Hematopoietic multipotent progenitor cell treated with erythropoietin and hydrocortisone succinate and interleukin-3 and kit ligand, for 8 days (in vitro differentiated cells): Measurements from ENCODE around the gene HIGD1C.
A peak's percentile ranks its signal among the peaks of the same experiment; 100 is the strongest.
"Not testable (repeated sequence)": the region's sequence is repeated elsewhere in the genome, so short reads cannot be mapped to it uniquely, and the experiment has no call there.

ENCODE experiments used
- DNase-seq: peaks from one replicate; pipeline ENCODE4 v3.0.0-alpha.2; 2015

The HIGD1C gene

DNA sequence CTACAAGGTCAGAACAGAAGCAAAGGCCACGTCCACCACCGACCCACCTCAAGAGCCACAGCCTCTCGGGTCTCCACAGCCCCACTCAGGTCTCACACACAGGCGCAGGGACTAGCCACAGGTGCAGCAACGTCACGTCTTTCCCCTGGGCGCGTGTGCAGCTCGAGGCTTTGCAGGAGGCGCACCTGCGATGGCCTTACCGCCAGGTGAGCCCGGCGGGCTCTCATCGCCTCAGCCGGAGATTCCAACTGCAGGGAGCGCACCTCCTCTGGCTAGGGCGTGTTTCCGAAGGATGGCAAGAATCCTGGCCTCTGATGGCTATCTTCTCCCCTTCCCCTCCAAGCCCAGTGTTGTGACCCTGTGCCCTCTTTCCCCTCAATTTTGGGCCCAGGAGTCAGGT lies at the start of gene HIGD1C:
Gene HIGD1C (plus strand): TSS at position 35 of the 400 bp plus-strand sequence. CDS start 1,455 bp downstream, outside the sequence.
- DNase-seq: no peak

DNA sequence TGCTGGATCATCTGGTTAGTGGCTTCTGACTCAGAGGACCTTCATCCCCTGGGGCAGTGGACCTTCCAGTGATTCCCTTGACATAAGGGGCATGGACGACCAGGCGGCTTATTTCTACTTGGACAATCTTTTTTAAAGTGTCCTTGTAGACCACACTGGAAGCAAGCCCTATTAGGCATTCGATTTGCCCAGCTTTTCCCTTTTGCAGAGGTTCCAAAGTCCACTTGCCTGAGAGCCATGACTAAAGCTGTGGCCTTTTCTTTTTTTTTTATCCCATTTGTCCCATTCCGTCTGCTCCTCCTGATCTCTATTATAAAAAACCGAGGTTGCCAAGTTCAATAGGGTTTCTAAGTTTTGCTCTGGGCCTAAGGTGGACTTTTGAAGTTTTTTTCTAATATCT lies 43.9 kb upstream of the HIGD1C start:
- not testable (repeated sequence) for DNase-seq

DNA sequence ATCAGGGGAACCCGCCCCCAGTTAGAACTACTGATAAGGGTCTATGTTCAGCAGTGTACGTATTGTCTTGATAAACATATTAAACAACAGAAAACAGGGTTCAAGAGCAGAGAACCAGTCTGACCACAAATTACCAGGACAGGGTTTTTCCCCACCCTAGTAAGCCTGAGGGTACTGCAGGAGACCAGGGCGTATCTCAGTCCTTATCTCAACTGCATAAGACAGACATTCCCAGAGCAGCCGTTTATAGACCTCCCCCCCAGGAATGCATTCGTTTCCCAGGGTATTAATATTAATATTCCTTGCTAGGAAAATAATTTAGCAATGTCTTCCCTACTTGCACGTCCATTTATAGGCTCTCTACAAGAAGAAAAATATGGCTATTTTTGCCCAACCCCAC lies 40.0 kb upstream of the HIGD1C start:
- DNase-seq: peak; percentile 32

DNA sequence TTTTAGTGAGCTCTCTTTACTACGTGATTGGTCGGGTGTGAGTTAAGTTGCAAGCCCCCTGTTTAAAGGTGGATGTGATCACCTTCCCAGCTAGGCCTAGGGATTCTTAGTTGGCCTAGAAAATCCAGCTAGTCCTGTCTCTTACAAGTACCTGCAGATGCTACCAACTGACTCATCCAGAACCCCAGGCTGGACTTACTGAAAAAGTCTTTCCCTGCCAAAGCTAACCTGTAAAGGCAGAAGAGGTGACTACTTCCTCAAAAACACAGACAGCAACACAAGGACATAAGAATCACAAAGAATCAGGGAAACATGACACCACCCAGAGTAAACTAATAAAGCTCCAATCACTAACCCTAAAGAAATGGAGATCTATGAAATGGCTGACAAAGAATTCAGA lies 39.1 kb upstream of the HIGD1C start:
- DNase-seq: no peak

DNA sequence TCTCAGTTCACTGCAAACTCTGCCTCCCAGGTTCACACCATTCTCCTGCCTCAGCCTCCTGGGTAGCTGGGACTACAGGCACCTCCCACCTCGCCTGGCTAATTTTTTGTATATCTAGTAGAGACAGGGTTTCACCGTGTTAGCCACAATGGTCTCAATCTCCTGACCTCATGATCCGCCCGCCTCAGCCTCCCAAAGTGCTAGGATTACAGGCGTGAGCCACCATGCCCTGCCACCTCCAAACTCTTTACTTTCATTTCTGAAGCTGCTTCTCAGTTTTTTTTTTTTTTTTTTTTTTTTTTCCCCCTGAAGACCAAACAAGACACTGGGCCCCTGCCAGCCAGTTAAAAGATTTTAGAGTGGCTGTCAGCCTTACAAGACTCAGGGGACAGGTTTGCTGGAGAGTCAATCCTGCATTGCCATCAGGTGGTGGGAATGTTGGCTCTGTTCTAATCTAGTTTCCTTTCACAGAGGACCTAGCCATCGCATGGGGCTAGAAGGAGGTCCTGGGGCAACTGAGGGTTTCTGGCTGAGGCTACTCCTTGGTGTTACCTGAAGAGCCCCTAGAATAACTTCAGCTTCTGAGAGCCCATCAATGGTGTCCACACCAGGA lies 37.4 kb upstream of the HIGD1C start:
- no peak for DNase-seq

DNA sequence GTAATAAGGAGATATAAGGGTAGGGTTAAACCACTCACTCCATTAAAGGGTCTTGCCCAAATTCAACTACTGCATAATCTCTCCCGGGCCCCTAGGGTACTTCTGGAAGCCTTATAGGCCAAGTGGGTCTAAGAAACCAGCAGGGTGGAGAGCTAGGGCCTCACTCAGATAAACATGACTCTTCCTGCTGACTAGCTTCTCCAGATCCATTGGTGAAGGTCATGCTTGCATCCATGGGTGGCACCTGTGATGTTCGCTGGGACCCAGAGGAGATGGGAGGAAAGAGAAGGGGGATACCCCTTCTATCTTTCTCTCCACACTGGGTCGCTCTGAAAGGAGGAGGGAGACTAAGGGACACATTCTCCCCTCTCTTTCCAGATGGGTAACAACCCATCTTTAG lies 36.1 kb upstream of the HIGD1C start:
- DNase-seq: no peak

DNA sequence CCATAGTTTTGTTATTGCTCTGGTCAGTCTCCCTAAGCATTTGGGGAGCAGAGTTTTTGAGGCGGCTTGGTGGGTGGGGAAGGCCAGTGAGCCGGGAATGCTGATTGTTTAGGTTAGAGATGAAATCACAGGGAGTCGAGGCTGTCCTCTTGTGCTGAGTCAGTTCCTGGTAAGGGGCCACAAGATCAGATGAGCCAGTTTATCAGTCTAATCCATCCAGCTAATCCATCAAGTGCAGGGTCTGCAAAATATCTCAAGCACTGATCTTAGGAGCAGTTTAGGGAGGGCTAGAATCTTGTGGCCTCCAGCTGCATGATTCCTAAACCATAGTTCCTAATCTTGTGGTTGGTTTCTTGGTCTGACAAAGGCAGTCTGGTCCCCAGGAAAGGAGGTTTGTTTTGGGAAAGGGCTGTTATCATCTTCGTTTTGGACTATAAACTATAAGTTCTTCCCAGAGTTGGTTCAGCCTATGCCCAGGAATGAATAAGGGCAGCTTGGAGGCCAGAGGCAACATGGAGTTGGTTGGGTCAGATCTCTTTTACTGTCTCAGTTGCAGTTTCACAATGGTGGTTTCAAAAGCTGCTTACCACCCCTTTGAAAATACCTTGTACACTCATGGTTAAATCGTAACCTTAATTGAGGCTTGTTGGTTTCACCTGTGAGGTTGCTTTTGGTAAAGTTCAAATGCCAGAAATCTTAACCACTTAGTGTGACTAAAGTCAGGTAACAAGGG lies 33.6 kb upstream of the HIGD1C start:
- DNase-seq: no peak

DNA sequence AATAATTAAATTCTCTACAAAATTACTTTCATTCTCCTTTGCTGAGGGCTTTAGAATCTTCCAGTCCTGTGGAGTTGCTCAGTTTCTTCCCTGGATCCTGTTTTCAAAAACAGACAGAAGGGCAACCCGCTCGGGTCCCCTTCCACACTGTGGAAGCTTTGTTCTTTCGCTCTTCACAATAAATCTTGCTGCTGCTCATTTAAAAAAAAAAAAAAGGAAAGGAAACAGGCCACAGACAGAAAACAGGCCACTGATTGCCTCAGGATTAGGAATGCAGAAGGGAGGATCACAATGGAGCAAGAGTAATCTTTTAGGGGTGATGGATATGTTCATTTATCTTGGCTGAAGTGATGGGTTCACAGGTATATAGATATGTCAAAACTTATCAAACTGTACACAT lies 29.5 kb upstream of the HIGD1C start:
- DNase-seq: no peak

DNA sequence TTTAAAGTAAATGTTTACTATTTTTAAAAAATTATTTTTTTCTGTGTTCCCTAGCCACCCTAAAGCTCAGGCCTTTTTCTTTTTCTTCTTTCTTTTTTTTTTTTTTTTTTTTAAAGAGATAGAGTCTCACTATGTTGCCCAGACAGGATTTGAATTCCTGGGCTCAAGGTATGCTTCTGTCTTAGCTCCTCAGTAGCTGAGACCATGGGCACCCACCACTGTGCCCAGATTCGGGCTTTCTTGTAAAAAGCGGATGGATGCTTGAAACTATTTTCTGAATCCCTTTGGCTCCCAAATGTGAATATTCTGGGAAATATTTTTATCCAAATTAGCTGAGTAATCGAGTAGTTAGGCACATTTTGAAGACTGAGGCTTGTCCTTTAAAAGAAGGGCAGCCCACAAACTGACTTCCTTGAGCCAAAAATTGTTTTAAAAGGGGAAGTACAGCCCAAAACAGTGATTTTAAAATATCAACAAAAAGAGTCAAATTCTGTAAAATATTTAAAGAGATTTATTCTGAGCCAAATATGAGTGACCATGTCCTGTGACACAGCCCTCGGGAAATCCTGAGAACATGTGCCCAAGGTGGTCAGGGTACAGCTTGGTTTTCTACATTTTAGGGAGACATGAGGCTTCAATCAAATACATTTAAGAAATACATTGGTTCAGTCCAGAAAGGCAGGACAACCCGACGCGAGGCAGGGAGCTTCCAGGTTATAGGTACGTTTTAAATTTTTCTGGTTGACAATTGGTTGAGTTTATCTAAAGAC lies 28.8 kb upstream of the HIGD1C start:
- DNase-seq: peak; percentile 38

DNA sequence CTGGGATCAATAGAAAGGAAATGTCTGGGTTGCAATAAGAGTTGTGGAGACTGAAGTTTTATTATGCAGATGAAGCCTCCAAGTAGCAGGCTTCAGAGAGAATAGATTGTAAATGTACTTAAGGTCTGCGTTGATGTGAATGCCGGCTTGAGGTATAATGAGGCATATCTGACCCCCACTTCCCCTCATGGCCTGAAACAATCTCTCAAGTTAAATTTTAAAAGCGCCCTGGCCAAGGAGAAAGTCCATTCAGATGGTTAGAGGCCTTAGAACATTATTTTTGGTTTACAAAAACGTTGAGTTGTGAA lies 28.3 kb upstream of the HIGD1C start:
- no peak for DNase-seq

DNA sequence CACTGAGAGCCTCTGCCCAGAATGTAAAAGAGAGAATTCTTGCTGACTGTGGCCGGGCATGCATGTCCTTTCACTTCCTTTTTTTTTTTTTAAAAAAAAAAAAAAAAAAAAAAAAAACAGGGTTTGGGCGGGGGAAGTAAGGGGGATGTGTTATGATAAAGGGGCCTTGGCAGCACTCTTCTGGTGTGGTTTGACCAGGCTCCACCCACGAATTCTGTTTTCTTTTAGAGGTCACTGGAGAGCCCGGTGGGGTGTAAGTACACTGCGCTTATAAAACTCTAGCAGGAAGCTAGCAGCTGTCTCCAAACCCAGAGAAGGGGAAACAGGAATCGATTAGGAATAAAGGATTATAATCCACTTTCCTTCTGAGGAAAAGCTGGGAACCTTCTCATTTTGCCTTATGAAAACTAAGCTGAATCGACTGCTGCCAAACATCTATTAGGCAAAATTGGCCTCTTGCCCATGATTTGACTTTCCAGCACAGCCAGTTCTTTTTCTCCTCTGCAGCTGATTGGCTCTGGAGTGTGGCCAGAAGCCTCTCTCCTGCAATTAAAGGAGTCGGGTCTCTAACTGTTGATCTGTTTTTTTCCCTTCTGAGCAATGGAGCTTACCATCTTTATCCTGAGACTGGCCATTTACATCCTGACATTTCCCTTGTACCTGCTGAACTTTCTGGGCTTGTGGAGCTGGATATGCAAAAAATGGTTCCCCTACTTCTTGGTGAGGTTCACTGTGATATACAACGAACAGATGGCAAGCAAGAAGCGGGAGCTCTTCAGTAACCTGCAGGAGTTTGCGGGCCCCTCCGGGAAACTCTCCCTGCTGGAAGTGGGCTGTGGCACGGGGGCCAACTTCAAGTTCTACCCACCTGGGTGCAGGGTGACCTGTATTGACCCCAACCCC lies 27.7 kb upstream of the HIGD1C start:
- peak; percentile 98 for DNase-seq

DNA sequence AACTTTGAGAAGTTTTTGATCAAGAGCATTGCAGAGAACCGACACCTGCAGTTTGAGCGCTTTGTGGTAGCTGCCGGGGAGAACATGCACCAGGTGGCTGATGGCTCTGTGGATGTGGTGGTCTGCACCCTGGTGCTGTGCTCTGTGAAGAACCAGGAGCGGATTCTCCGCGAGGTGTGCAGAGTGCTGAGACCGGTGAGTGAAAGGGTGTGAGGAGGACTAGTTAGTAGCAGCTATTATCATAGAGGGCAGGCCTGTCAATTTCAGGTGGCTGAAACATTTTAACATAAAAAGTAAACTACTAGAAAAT lies 27.0 kb upstream of the HIGD1C start:
- peak; percentile 35 for DNase-seq

DNA sequence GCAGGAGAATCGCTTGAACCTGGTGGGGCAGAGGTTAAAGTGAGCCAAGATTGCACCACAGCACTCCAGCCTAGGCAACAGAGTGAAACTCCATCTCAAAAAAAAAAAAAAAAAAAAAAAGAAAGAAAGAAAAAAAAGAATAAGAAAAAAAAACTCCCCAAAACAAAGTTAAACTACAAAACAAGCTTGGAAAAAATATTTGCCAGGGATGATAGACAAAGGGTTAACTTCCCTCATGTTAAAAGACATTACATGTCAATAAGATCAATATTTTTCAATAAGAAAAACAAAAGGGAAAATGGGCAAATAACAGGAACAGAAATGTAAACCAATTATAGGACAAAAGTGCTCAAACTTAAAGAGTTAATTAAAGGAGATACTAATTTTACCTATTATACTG lies 26.4 kb upstream of the HIGD1C start:
- no peak for DNase-seq

DNA sequence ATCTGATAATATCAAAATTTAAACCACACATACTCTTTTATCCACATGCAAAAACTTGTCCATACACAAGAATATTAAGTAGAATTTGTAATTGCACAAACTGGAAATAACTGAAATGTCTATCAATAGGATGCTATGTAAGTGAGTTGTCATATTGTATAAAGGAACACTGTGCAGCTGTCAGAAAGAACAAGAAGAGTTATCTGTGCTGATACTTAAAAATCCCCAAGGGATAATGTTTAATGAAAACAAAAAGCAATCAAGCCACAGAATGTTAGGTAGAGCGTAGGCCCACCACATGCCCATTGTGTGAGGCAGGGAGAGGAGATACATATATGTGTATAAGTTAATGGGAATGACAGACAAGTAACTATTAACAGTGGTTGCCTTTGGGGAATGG lies 25.9 kb upstream of the HIGD1C start:
- peak; percentile 24 for DNase-seq

DNA sequence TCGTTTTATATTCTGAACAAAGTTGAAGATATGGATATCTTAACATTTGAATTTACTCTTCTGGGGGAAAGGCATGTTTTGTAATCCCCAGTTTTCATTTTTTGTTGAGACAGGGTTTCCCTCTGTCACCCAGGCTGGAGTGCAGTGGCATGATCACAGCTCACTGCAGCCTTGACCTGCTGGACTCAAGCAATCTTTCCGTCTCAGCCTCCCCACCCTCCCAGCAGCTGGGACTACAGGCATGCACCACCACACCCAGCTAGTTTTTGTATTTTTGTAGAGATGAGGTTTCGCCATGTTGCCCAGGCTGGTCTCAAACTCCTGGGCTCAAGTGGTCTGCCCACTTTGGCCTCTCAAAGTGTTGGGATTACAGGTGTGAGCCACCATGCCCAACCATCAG lies 25.4 kb upstream of the HIGD1C start:
- peak; percentile 65 for DNase-seq

DNA sequence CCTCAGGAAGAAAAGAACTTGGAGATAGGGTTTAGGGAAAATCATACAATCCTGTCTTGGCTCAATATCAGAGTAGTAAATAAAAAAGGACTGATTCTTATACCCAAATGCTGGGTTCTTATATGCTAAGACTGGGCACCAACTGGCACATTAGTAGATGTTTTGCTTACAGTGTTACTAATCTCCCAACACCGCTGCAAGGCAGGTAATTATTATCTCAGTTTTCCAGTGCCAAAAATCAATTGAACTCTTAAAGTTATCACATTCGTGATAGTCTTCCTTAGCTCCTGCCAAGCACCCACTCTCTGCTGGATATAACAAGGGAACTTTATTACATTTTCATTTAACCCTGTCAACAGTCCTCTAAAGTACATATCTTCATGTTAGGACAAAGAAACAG lies 25.0 kb upstream of the HIGD1C start:
- DNase-seq: no peak

DNA sequence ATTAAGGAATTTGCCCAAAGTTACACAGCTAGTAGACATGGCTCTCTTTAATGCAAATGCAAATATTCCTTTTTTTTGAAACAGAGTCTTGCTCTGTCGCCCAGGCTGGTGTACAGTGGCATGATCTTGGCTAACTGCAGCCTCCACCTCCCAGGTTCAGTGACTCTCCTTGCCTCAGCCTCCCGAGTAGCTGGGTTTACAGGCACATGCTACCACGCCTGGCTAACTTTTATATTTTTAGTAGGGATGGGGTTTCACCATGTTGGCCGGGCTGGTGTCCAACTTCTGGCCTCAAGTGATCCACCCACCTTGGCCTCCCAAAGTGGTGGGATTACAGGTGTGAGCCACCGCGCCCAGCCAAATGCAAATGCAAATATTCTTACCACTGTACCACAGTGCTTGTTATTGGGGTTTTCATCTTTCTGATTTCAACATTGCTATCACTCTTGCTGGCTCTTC lies 24.5 kb upstream of the HIGD1C start:
- no peak for DNase-seq

DNA sequence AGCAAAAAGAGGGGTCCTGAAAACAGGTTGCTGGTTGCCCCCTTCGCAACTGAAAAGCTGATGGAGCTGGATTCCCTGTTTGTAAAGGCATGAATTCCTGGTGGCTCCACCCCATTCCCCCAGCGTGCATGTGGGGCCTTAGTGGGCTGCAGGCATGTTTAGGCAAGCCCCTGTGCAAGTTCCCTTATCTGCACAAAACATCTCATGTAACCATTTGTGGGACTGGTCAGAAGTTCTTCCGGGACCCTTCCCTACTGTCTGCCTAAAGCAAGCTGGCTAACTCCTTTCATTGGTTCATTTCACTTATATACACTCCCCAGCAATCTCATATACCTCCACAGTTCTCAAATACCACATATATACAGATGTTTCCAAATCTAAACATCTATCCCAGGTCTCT lies 24.0 kb upstream of the HIGD1C start:
- DNase-seq: peak; percentile 64

DNA sequence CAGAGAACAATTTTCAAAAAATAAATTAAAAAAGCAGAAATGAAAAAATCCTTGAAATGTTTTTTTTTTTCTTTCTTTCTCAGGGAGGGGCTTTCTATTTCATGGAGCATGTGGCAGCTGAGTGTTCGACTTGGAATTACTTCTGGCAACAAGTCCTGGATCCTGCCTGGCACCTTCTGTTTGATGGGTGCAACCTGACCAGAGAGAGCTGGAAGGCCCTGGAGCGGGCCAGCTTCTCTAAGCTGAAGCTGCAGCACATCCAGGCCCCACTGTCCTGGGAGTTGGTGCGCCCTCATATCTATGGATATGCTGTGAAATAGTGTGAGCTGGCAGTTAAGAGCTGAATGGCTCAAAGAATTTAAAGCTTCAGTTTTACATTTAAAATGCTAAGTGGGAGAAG lies 22.5 kb upstream of the HIGD1C start:
- DNase-seq: no peak

DNA sequence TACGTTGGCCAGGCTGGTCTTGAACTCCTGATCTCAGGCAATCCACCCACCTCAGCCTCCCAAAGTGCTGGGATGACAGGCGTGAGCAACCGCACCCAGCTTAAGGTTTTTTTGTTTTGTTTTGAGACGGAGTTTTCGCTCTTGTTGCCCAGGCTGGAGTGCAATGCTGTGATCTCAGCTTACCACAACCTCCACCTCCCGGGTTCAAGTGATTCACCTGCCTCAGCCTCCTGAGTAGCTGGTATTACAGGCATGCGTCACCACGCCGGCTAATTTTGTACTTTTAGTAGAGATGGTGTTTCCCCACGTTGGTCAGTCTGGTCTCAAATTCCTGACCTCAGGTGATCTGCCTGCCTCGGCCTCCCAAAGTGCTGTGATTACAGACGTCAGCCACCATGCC lies 21.9 kb upstream of the HIGD1C start:
- not testable (repeated sequence) for DNase-seq

DNA sequence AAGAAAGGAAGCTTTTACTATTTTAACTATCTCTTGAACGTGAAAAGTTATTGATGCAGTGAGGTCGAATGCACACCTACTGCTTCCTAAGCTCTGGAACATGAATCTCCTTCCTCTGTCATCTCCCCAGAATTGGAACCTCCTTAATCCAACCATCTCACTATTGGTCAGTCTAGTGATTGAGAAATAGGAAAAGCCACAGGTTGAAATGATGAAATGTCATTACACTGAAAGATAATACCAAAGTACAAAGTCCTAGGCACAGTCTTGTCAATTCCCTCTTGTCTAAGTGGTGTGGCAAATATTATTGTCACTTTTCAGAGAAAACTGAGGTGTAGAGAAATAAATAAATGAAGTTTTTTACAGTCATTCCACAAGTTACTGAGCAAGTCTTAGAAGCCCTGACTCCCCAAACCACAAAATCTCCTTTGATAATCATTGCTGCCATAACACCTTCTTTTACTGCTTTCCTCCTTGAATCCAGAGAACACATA lies 19.5 kb upstream of the HIGD1C start:
- DNase-seq: peak; percentile 4

DNA sequence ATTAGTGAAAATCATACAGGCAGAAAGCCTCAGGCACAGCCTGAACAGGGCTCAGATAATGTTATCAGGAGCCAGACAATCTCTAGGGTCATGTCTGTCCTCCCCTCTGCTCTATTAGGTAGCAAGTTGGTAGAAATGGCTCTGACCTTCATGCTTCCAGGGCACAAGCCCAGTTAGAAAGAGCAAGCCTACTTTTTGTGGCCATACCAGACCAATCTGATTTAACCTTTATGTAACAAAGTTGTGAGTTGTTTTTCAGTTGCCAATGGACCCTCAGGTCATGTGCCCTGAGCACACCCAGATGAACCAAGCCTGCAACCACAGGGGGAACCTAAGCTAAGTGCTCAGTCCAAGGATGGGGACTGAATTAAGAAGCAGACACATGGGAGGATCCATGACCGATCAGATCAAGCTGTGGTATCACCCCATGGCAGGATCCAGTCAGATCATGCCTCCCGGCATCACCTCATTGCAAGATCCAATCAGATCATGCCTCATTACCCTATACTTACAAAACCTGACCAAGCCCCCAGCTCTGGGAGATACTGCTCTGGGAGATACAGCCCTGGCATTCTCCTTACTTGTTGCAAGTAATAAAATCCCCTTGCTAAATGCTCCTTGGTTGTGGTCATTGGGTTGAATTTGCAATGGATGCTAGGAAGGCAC lies 18.8 kb upstream of the HIGD1C start:
- DNase-seq: peak; percentile 87
